ENCODE measurements around the gene FAAH.
A peak's percentile ranks its signal among the peaks of the same experiment; 100 is the strongest.

The FAAH gene

GRCh38 chr1:46408356-46409062, 14.4 kb downstream of the FAAH start:
- TF ChIP-seq CTCF (conservative IDR thresholded peaks at IDR 0.05): no peak
- no peak overlapping the region for H3K27ac ChIP-seq

GRCh38 chr1:46409063-46409372, 14.9 kb downstream of the FAAH start:
- TF ChIP-seq CTCF (conservative IDR thresholded peaks at IDR 0.05): no peak
- H3K27ac ChIP-seq: no peak overlapping the region

- TF ChIP-seq CTCF (conservative IDR thresholded peaks at IDR 0.05): no peak
- no peak overlapping the region for H3K27ac ChIP-seq
Observed at GRCh38 chr1:46410156-46411009, 16.3 kb downstream of the FAAH start.

GRCh38 chr1:46411010-46411405, 16.9 kb downstream of the FAAH start:
- H3K27ac ChIP-seq: no peak overlapping the region
- no peak for TF ChIP-seq CTCF (conservative IDR thresholded peaks at IDR 0.05)

GRCh38 chr1:46411601-46412341, 17.7 kb downstream of the FAAH start:
- H3K27ac ChIP-seq: no peak overlapping the region
- peak; percentile 43 for TF ChIP-seq CTCF (conservative IDR thresholded peaks at IDR 0.05)

- H3K27ac ChIP-seq: no peak overlapping the region
- TF ChIP-seq CTCF (conservative IDR thresholded peaks at IDR 0.05): no peak
Observed at GRCh38 chr1:46412893-46413595, 18.9 kb downstream of the FAAH start.

GRCh38 chr1:46413596-46413985, 19.5 kb downstream of the FAAH start:
- TF ChIP-seq CTCF (conservative IDR thresholded peaks at IDR 0.05): peak; percentile 17
- H3K27ac ChIP-seq: no peak overlapping the region

All from VCaP (cell line).